Trophoblast cell (in vitro differentiated cells and primary cell): ENCODE results near the gene KLK2. TPM values are rescaled to one million over a fixed set of nuclear protein-coding genes. Genes with fewer than 3 reads are reported as not detected.

ENCODE experiments used
- DNase-seq, 2 donors: peaks; one replicate each; pipeline ENCODE4 v3.0.0-alpha.2; 2016
- H2AFZ ChIP-seq: 2 replicates; pipeline ENCODE4 v1.6.1; 2013; ENCODE audit warnings: low read length, moderate library complexity, mild to moderate bottlenecking; ENCODE audit not compliant: insufficient read depth, poor library complexity
- H2AK5ac ChIP-seq: 2 replicates; pipeline ENCODE4 v1.6.1; 2013; ENCODE audit warnings: mild to moderate bottlenecking, low read length
- H2BK120ac ChIP-seq: 2 replicates; pipeline ENCODE4 v1.6.1; 2013; ENCODE audit warnings: low read length, mild to moderate bottlenecking, moderate library complexity; ENCODE audit not compliant: insufficient read depth, poor library complexity
- H2BK12ac ChIP-seq: 2 replicates; pipeline ENCODE4 v1.6.1; 2013; ENCODE audit warnings: mild to moderate bottlenecking, low read length, moderate library complexity
- H2BK5ac ChIP-seq: 2 replicates; pipeline ENCODE4 v1.6.1; 2013; ENCODE audit warnings: low read length, low read depth, moderate library complexity, mild to moderate bottlenecking; ENCODE audit not compliant: poor library complexity
- H3K14ac ChIP-seq: 2 replicates; pipeline ENCODE4 v1.6.1; 2013; ENCODE audit warnings: mild to moderate bottlenecking, low read length
- H3K18ac ChIP-seq: 2 replicates; pipeline ENCODE4 v1.6.1; 2013; ENCODE audit warnings: mild to moderate bottlenecking, low read length
- H3K23ac ChIP-seq: 2 replicates; pipeline ENCODE4 v1.6.1; 2013; ENCODE audit warnings: low read length
- H3K27ac ChIP-seq: 2 replicates; pipeline ENCODE4 v1.5.1; 2013; ENCODE audit warnings: low read depth, mild to moderate bottlenecking, inconsistent platforms, low read length, moderate library complexity
- H3K27me3 ChIP-seq: 2 replicates; pipeline ENCODE4 v1.6.1; 2013; ENCODE audit warnings: inconsistent platforms, mild to moderate bottlenecking, low read length, moderate library complexity; ENCODE audit not compliant: insufficient read depth
- H3K36me3 ChIP-seq, 2 experiments: 1 replicate in 1 of 2; 2 replicates in 1 of 2; pipeline ENCODE4 v1.6.1; 2013; ENCODE audit warnings: low read length in 2 of 2, mild to moderate bottlenecking in 2 of 2, moderate library complexity in 1 of 2; ENCODE audit not compliant: insufficient read depth in 2 of 2, control insufficient read depth in 1 of 2
- H3K4ac ChIP-seq: 2 replicates; pipeline ENCODE4 v1.6.1; 2013; ENCODE audit warnings: low read depth, mild to moderate bottlenecking, low read length, moderate library complexity
- H3K4me1 ChIP-seq, 2 experiments: 1 replicate in 1 of 2; 2 replicates in 1 of 2; pipeline ENCODE4 v1.6.1; 2013; ENCODE audit warnings: low read length in 2 of 2, mild to moderate bottlenecking in 2 of 2, moderate library complexity in 1 of 2; ENCODE audit not compliant: insufficient read depth in 2 of 2, control insufficient read depth in 1 of 2
- H3K4me2 ChIP-seq: 2 replicates; pipeline ENCODE4 v1.6.1; 2013; ENCODE audit warnings: inconsistent platforms, mild to moderate bottlenecking, low read length, moderate library complexity
- H3K4me3 ChIP-seq: 2 replicates; pipeline ENCODE4 v1.5.1; 2013; ENCODE audit warnings: mild to moderate bottlenecking, low read depth, low read length, inconsistent platforms
- H3K79me1 ChIP-seq: one replicate; pipeline ENCODE4 v1.6.1; 2013; ENCODE audit warnings: low read length
- H3K79me2 ChIP-seq: 2 replicates; pipeline ENCODE4 v1.6.1; 2013; ENCODE audit warnings: low read length, mild to moderate bottlenecking; ENCODE audit not compliant: control insufficient read depth, insufficient read depth, poor library complexity
- H3K9ac ChIP-seq: 2 replicates; pipeline ENCODE4 v1.6.1; 2013; ENCODE audit warnings: mild to moderate bottlenecking, low read length
- H3K9me3 ChIP-seq: 2 replicates; pipeline ENCODE4 v1.6.1; 2013; ENCODE audit warnings: low read depth, mild to moderate bottlenecking, control low read depth, inconsistent platforms, low read length; ENCODE audit not compliant: insufficient read depth
- H4K12ac ChIP-seq: 2 replicates; pipeline ENCODE4 v1.6.1; 2013; ENCODE audit warnings: low read depth, mild to moderate bottlenecking, low read length, moderate library complexity
- H4K8ac ChIP-seq: 2 replicates; pipeline ENCODE4 v1.6.1; 2013; ENCODE audit warnings: low read depth, mild to moderate bottlenecking, low read length, moderate library complexity
- H4K91ac ChIP-seq: one replicate; pipeline ENCODE4 v1.6.1; 2013; ENCODE audit warnings: low read depth, mild to moderate bottlenecking, low read length, moderate library complexity
- WGBS: extraction: QIAGEN DNeasy Blood & Tissue Kit; methylation state at CpG from one replicate; pipeline ENCODE4 v1.1.7; 2013; ENCODE audit warnings: missing lambda C conversion rate; ENCODE audit not compliant: insufficient read length, insufficient coverage; ENCODE audit errors: extremely low coverage; 5-methylcytosine and 5-hydroxymethylcytosine counted together
- polyA plus RNA-seq: library from polyadenylated mRNA; stranded (reverse); fragments of 200-250 nt; gene quantifications from 2 replicates; pipeline ENCODE4 v1.2.3, GENCODE V29; 2013

The KLK2 gene
- not detected in 2 replicates for polyA plus RNA-seq

- no CpG with 5 or more reads among the region's 3 CpGs for WGBS
- no peaks in the 10 kb centered on the region for H3K79me1 ChIP-seq
Observed at GRCh38 chr19:50873056-50873455, at the start of gene KLK2. Gene KLK2, plus strand, starts transcription at chr19:50873439. Its CDS starts 35 bp downstream, at chr19:50873474.

GRCh38 chr19:50826492-50827240 is 46.6 kb upstream of the KLK2 start:
- H3K9me3 ChIP-seq: peaks cover 9% of the 10 kb centered on the region
- H3K36me3 ChIP-seq: no peaks in the 10 kb centered on the region
- no peak for DNase-seq
- no peak overlapping the region for H3K4ac ChIP-seq
- no peak overlapping the region for H3K4me3 ChIP-seq
- H3K9ac ChIP-seq: no peak overlapping the region
- no peak overlapping the region for H3K4me2 ChIP-seq
- H2AK5ac ChIP-seq: no peak overlapping the region
- H4K8ac ChIP-seq: no peak overlapping the region
- WGBS: no CpG with 5 or more reads among the region's 43 CpGs
- H2BK120ac ChIP-seq: no peak overlapping the region
- no peak overlapping the region for H2AFZ ChIP-seq
- no peaks in the 10 kb centered on the region for H3K4me1 ChIP-seq
- H2BK12ac ChIP-seq: no peak overlapping the region
- no peaks in the 10 kb centered on the region for H3K79me2 ChIP-seq
- H4K12ac ChIP-seq: no peak overlapping the region
- H3K27me3 ChIP-seq: no peaks in the 10 kb centered on the region
- no peak overlapping the region for H3K18ac ChIP-seq
- H3K23ac ChIP-seq: no peak overlapping the region
- no peak overlapping the region for H2BK5ac ChIP-seq
- no peak overlapping the region for H4K91ac ChIP-seq
- no peaks in the 10 kb centered on the region for H3K79me1 ChIP-seq
- H3K14ac ChIP-seq: no peak overlapping the region
- no peak overlapping the region for H3K27ac ChIP-seq

More at GRCh38 chr19:50873056-50873455, at the start of gene KLK2:
- no peaks in the 10 kb centered on the region for H3K4me1 ChIP-seq
- no peak within 1 kb of the TSS for H3K23ac ChIP-seq
- no peaks in the 10 kb centered on the region for H3K27me3 ChIP-seq
- H3K79me2 ChIP-seq: no peaks in the 10 kb centered on the region
- no peak within 1 kb of the TSS for H4K8ac ChIP-seq
- H2BK120ac ChIP-seq: no peak within 1 kb of the TSS
- H3K9me3 ChIP-seq: peaks cover 6% of the 10 kb centered on the region
- no peak within 1 kb of the TSS for H3K4ac ChIP-seq
- H3K9ac ChIP-seq: no peak within 1 kb of the TSS
- no peak within 1 kb of the TSS for H3K18ac ChIP-seq
- H2BK12ac ChIP-seq: no peak within 1 kb of the TSS
- no peak within 1 kb of the TSS for H2BK5ac ChIP-seq
- no peak within 1 kb of the TSS for H4K91ac ChIP-seq
- H3K36me3 ChIP-seq: no peaks in the 10 kb centered on the region
- no peak within 1 kb of the TSS for H4K12ac ChIP-seq
- H2AK5ac ChIP-seq: no peak within 1 kb of the TSS
- no peak within 1 kb of the TSS for H3K4me3 ChIP-seq
- H3K4me2 ChIP-seq: no peak within 1 kb of the TSS
- no peak within 1 kb of the TSS for H3K27ac ChIP-seq
- H3K14ac ChIP-seq: no peak within 1 kb of the TSS
- no peak within 1 kb of the TSS for H2AFZ ChIP-seq
- DNase-seq: no peak

GRCh38 chr19:50827476-50827875 is 45.8 kb upstream of the KLK2 start:
- Histone ChIP-seq H3K14ac (no peak overlapping the region), H3K4me2 (no peak overlapping the region), H3K18ac (no peak overlapping the region), H3K79me1 (no peaks in the 10 kb centered on the region), H3K4me1 (no peaks in the 10 kb centered on the region), H2AK5ac (no peak overlapping the region), H3K9me3 (peaks cover 8% of the 10 kb centered on the region), H2AFZ (no peak overlapping the region), H2BK12ac (no peak overlapping the region), H2BK5ac (no peak overlapping the region), H3K4me3 (no peak overlapping the region), H3K27me3 (no peaks in the 10 kb centered on the region), H3K79me2 (no peaks in the 10 kb centered on the region), H3K9ac (no peak overlapping the region), H3K36me3 (no peaks in the 10 kb centered on the region), H4K91ac (no peak overlapping the region), H3K23ac (no peak overlapping the region), H4K12ac (no peak overlapping the region), H3K4ac (no peak overlapping the region), H3K27ac (no peak overlapping the region), H4K8ac (no peak overlapping the region), H2BK120ac (no peak overlapping the region)
- no peak for DNase-seq
- WGBS: no CpG with 5 or more reads among the region's 14 CpGs

- Histone ChIP-seq H2AK5ac (no peak overlapping the region), H3K4me1 (no peaks in the 10 kb centered on the region), H4K12ac (no peak overlapping the region), H3K18ac (no peak overlapping the region), H2AFZ (no peak overlapping the region), H3K27ac (no peak overlapping the region), H4K91ac (no peak overlapping the region), H2BK5ac (no peak overlapping the region), H3K9ac (no peak overlapping the region), H3K23ac (no peak overlapping the region), H3K36me3 (no peaks in the 10 kb centered on the region), H4K8ac (no peak overlapping the region), H3K79me2 (no peaks in the 10 kb centered on the region), H3K27me3 (no peaks in the 10 kb centered on the region), H3K9me3 (peaks cover 8% of the 10 kb centered on the region), H3K79me1 (no peaks in the 10 kb centered on the region), H3K4me3 (no peak overlapping the region), H2BK12ac (no peak overlapping the region), H3K4ac (no peak overlapping the region), H3K14ac (no peak overlapping the region), H2BK120ac (no peak overlapping the region), H3K4me2 (no peak overlapping the region)
- no CpG with 5 or more reads among the region's 5 CpGs for WGBS
- no peak for DNase-seq
Observed at GRCh38 chr19:50829801-50830200, 43.4 kb upstream of the KLK2 start.
